Activated CD4-positive, alpha-beta memory T cell treated with anti-CD3 and anti-CD28 coated beads for 36 hours (primary cell): ENCODE measurements around the gene CXCL17. TPM values are rescaled to one million over a fixed set of nuclear protein-coding genes. Genes with fewer than 3 reads are reported as not detected.

Experiments used
- CTCF ChIA-PET: fragments of 350-600 bp; sonication (Branson Sonifier 250); formaldehyde crosslinking; loops from one replicate; lab custom pipeline; 2021; ENCODE audit warnings: antibody characterized with exemption, inconsistent platforms; lab: Charles Lee
- POLR2A ChIA-PET: fragments of 350-600 bp; sonication (Branson Sonifier 250); formaldehyde crosslinking; loops from one replicate; lab custom pipeline; 2021; ENCODE audit warnings: antibody characterized with exemption; lab: Charles Lee
- DNase-seq: peaks from one replicate; pipeline ENCODE4 v3.0.0-alpha.2; 2020
- H3K27ac Mint-ChIP-seq: one replicate; pipeline ENCODE4 v1.8.0; 2021; ENCODE audit warnings: mixed read lengths
- H3K27me3 Mint-ChIP-seq: one replicate; pipeline ENCODE4 v1.8.0; 2021; ENCODE audit warnings: mixed read lengths
- H3K36me3 Mint-ChIP-seq: one replicate; pipeline ENCODE4 v1.8.0; 2021; ENCODE audit warnings: mixed read lengths
- H3K4me1 Mint-ChIP-seq: one replicate; pipeline ENCODE4 v1.8.0; 2021; ENCODE audit warnings: low read depth, mixed read lengths
- H3K4me3 Mint-ChIP-seq: one replicate; pipeline ENCODE4 v1.8.0; 2021; ENCODE audit warnings: mild to moderate bottlenecking, mixed read lengths
- H3K9me3 Mint-ChIP-seq: one replicate; pipeline ENCODE4 v1.8.0; 2021; ENCODE audit warnings: mixed read lengths
- intact Hi-C: fragments of 100-400 bp; cut with micrococcal nuclease; formaldehyde crosslinking; loops from one replicate; pipeline ENCODE4 v1.15.1; 2023
- total RNA-seq, 2 experiments: library from RNA; stranded (reverse); gene quantifications; one replicate each; pipeline ENCODE4 v1.2.3, GENCODE V29; 2021

CXCL17 gene
- total RNA-seq, 2 experiments from 2014 or later, result not detected

DNA sequence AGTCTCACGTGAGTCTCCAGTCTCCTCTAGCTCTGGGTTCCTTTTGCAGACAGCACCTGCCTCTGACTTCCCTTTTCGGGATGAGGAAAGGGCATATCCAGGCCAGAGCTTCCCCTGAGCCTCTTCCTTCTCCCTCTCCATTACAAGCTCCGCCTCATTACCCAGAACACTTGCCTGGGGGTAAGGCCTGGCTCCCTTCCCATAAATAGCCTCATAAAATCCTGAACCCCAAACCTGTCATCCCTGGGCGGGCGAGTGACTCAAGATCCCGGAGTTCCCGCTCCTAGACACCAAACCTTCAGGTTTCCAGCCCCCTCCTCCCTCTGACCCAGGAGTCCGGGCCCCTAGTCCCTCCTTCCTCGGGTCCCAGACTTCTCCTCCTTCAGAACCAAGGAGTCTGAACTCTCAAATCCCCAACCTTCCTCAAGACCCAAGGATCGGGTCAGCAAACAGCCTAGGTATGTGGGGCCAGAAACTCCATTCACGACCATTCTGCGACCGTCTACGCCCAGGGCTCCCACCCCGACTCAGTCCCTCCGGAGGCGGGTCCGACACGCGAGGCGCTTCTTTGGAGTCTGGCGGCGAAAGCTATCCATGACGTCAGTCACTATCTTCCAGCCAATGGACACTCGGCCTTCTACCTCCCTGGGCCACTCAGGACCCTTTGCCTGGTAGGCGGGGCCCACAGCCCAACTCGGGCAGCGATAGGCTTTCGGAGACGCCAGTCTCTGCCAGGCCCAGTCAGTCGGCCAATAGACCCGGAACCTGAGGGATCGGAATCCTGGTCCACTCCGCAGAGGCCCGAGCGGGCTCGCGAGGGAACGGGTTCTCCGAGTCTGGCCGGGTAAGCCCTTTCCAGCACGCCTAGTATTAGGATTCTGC, 46.1 kb downstream of the CXCL17 start:
- DNase-seq, result peak; percentile 99

DNA sequence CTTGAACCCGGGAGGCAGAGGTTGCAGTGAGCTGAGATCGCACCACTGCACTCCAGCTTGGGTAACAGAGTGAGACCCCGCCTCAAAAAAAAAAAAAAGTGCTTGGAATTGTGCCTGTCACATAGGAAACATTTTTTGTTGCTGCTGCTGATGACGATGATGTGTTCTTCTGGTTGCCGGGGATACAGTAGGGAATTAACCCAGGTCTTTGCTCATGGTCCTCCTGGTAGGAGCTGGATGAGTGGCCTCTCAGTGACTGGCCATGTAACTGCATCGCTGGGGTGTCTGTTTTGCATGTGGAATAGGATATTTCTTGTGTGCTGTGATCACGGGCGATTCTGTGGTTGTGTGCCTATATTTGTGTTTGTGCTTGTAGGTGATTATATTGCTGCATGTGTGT, 48.0 kb downstream of the CXCL17 start:
- ChIA-PET POLR2A (interaction anchor here (1.1 kb wide), 1 partner anchor 17 kb away, joined by 3 read pairs; no protein-coding TSS in a partner anchor), CTCF (no interaction called here)
- Mint-ChIP-seq H3K4me1 (peaks cover 21% of the 10 kb centered on the region), H3K4me3 (no peak overlapping the region), H3K27me3 (peaks cover 3% of the 10 kb centered on the region), H3K27ac (no peak overlapping the region), H3K9me3 (no peaks in the 10 kb centered on the region), H3K36me3 (no peaks in the 10 kb centered on the region)
- no peak for DNase-seq
- intact Hi-C loops, result loop anchor here (5.0 kb wide), 1 partner anchor 272 kb away; no protein-coding TSS in a partner anchor

More for the DNA sequence above, 46.1 kb downstream of the CXCL17 start:
- H3K36me3 Mint-ChIP-seq, result no peaks in the 10 kb centered on the region
- no peaks in the 10 kb centered on the region for H3K27me3 Mint-ChIP-seq
- peak overlapping the region; percentile 87 for H3K27ac Mint-ChIP-seq
- intact Hi-C loops, result loop anchor here (1.0 to 5.0 kb wide), 2 partner anchors 27 to 274 kb away; no protein-coding TSS in a partner anchor
- POLR2A ChIA-PET, result interaction anchor here (1.2 to 1.4 kb wide), 4 partner anchors 16 to 91 kb away, joined by 3 to 6 read pairs (median 4); no protein-coding TSS in a partner anchor
- no peaks in the 10 kb centered on the region for H3K9me3 Mint-ChIP-seq
- CTCF ChIA-PET, result interaction anchor here (1.6 to 2.0 kb wide), 4 partner anchors 24 to 44 kb away, joined by 5 to 13 read pairs (median 8); no protein-coding TSS in a partner anchor
- H3K4me1 Mint-ChIP-seq, result peaks cover 35% of the 10 kb centered on the region
- peak overlapping the region; percentile 83 for H3K4me3 Mint-ChIP-seq

DNA sequence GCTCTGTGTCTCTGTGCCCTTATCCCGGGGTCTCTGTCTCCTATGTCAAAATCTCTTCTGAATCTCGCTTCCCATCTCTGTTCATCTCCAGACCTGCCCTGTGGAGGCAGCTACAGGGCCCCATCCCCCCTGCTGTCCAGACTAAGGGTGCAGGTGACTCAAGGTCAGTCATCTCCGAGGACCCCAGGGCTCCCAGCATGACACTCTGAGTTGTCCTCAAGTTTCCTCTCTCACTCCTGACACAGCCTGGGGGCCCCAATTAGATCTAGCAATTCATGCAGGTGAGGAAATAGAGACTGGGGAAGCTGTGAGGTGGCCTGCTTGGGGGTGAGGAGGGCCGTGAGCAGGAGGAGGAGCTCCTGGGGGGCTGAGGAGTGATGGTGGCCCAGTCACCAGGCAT, 50.6 kb downstream of the CXCL17 start:
- no peak overlapping the region for H3K27ac Mint-ChIP-seq
- CTCF ChIA-PET, result interaction anchor here (1.1 to 1.4 kb wide), 2 partner anchors 9 to 46 kb away, joined by 4 read pairs; no protein-coding TSS in a partner anchor
- H3K4me1 Mint-ChIP-seq, result peaks cover 7% of the 10 kb centered on the region
- no peaks in the 10 kb centered on the region for H3K36me3 Mint-ChIP-seq
- DNase-seq, result no peak
- H3K27me3 Mint-ChIP-seq, result peaks cover 12% of the 10 kb centered on the region
- intact Hi-C loops, result no loop called here
- H3K4me3 Mint-ChIP-seq, result no peak overlapping the region
- no peaks in the 10 kb centered on the region for H3K9me3 Mint-ChIP-seq
- POLR2A ChIA-PET, result no interaction called here

GRCh38 chr19:42389899-42390298, 52.8 kb downstream of the CXCL17 start, which contains the start of gene CNFN:
CNFN (minus strand) TSS chr19:42390297; CDS start chr19:42389037, 1,260 bp downstream.
- ChIA-PET CTCF (no interaction called here), POLR2A (no interaction called here)
- no peak for DNase-seq
- Mint-ChIP-seq H3K4me3 (no peak within 1 kb of the TSS), H3K27me3 (peaks cover 20% of the 10 kb centered on the region), H3K27ac (no peak within 1 kb of the TSS), H3K4me1 (peaks cover 4% of the 10 kb centered on the region), H3K36me3 (no peaks in the 10 kb centered on the region), H3K9me3 (no peaks in the 10 kb centered on the region)
- intact Hi-C loops, result no loop called here

- H3K36me3 Mint-ChIP-seq, result no peaks in the 10 kb centered on the region
- ChIA-PET CTCF (no interaction called here), POLR2A (no interaction called here)
- intact Hi-C loops, result no loop called here
- no peak overlapping the region for H3K4me3 Mint-ChIP-seq
- DNase-seq, result no peak
- H3K27ac Mint-ChIP-seq, result no peak overlapping the region
- peaks cover 4% of the 10 kb centered on the region for H3K4me1 Mint-ChIP-seq
- H3K27me3 Mint-ChIP-seq, result peaks cover 20% of the 10 kb centered on the region
- H3K9me3 Mint-ChIP-seq, result no peaks in the 10 kb centered on the region
Observed at GRCh38 chr19:42388851-42389489, 53.8 kb downstream of the CXCL17 start.

GRCh38 chr19:42386974-42387707, 55.6 kb downstream of the CXCL17 start:
- Mint-ChIP-seq H3K4me1 (peaks cover 4% of the 10 kb centered on the region), H3K36me3 (no peaks in the 10 kb centered on the region)
- intact Hi-C loops, result loop anchor here (2.0 kb wide), 1 partner anchor 62 kb away; the partner anchor contains the start of gene MEGF8

GRCh38 chr19:42380155-42380554, 62.6 kb downstream of the CXCL17 start:
- Mint-ChIP-seq H3K36me3 (no peaks in the 10 kb centered on the region), H3K27me3 (peaks cover 21% of the 10 kb centered on the region), H3K4me1 (peaks cover 3% of the 10 kb centered on the region), H3K4me3 (no peak overlapping the region), H3K9me3 (no peaks in the 10 kb centered on the region), H3K27ac (no peak overlapping the region)
- ChIA-PET CTCF (interaction anchor here (0.6 to 1.4 kb wide), 3 partner anchors 21 to 473 kb away, joined by 3 to 4 read pairs (median 3); no protein-coding TSS in a partner anchor), POLR2A (interaction anchor here (1.6 kb wide), 1 partner anchor 17 kb away, joined by 4 read pairs; no protein-coding TSS in a partner anchor)
- intact Hi-C loops, result no loop called here
- no peak for DNase-seq

More at GRCh38 chr19:42386974-42387707, 55.6 kb downstream of the CXCL17 start:
- Mint-ChIP-seq H3K27me3 (peaks cover 29% of the 10 kb centered on the region), H3K9me3 (no peaks in the 10 kb centered on the region), H3K27ac (no peak overlapping the region), H3K4me3 (peak overlapping the region; percentile 58)
- ChIA-PET CTCF (interaction anchor here (0.6 to 2.4 kb wide), 4 partner anchors 13 to 54 kb away, joined by 3 to 12 read pairs (median 8); no protein-coding TSS in a partner anchor), POLR2A (no interaction called here)
- DNase-seq, result peak; percentile 76

Other genes with a start within 250 kb of the CXCL17 start
- 10 to 100 TPM; 31.3 to 33.4 TPM for gene DEDD2, start 225.3 kb downstream of the CXCL17 start, total RNA-seq
- 10 to 100 TPM; 12.3 to 14.9 TPM for gene ZNF526, start 222.6 kb downstream of the CXCL17 start, total RNA-seq
- gene GSK3A, start 200.3 kb downstream of the CXCL17 start, total RNA-seq, result 10 to 100 TPM; 36.4 to 37.3 TPM
- 10 to 100 TPM; 43.1 to 56.5 TPM for gene ERF, start 187.8 kb downstream of the CXCL17 start, total RNA-seq
- 10 to 100 TPM; 56.9 to 64.2 TPM for gene CIC, start 173.7 kb downstream of the CXCL17 start, total RNA-seq
- gene PRR19, start 140.8 kb downstream of the CXCL17 start, total RNA-seq, result under 1 TPM; 0.61 to 0.81 TPM
- gene PAFAH1B3, start 140.3 kb downstream of the CXCL17 start, total RNA-seq, result 10 to 100 TPM; 46.6 to 54.7 TPM
- under 1 TPM in 1 of 2 experiments, not detected in 1; 0.29 TPM for gene TMEM145, start 129.6 kb downstream of the CXCL17 start, total RNA-seq
- gene MEGF8, start 117.3 kb downstream of the CXCL17 start, total RNA-seq, result 1 to 10 TPM; 6.0 to 7.2 TPM
- gene CNFN, start 52.6 kb downstream of the CXCL17 start, total RNA-seq, result not detected
- gene LIPE, start 15.6 kb downstream of the CXCL17 start, total RNA-seq, result 10 to 100 TPM; 31.6 to 31.8 TPM
- 1 to 10 TPM; 5.4 to 5.8 TPM for gene CEACAM1, start 85.5 kb upstream of the CXCL17 start, total RNA-seq
- gene CEACAM8, start 152.0 kb upstream of the CXCL17 start, total RNA-seq, result not detected